ENCODE measurements around the gene AOPEP.

Gene AOPEP

GRCh38 chr9:94929369-94929756 is 202.9 kb downstream of the AOPEP start:
- no peaks in the 10 kb centered on the region for H4K20me1 ChIP-seq (ENCODE audit: insufficient read depth, low read length)
- no peaks in the 10 kb centered on the region for H3K27me3 ChIP-seq (ENCODE audit: low read depth, low read length)
- no peaks in the 10 kb centered on the region for H3K4me1 ChIP-seq (ENCODE audit: low read length)
- no peak overlapping the region for H3K9ac ChIP-seq (ENCODE audit: low read length)
- TF ChIP-seq EZH2phosphoT487 (IDR thresholded peaks at IDR 0.05; ENCODE audit: low read depth) (no peak), CTCF (IDR thresholded peaks at IDR 0.05; ENCODE audit: low read depth, low read length) (no peak)
- no peaks in the 10 kb centered on the region for H3K79me2 ChIP-seq (ENCODE audit: low read length)
- no peak overlapping the region for H3K4me2 ChIP-seq (ENCODE audit: low read length)
- no peaks in the 10 kb centered on the region for H3K9me3 ChIP-seq (ENCODE audit: insufficient read depth, low read length)
- H3K4me3 ChIP-seq (ENCODE audit: low read length), result no peak overlapping the region
- no peak overlapping the region for H2AFZ ChIP-seq (ENCODE audit: low read depth, low read length)
- no peaks in the 10 kb centered on the region for H3K36me3 ChIP-seq (replicated peaks; ENCODE audit: low read depth, low read length)
- no peak overlapping the region for H3K27ac ChIP-seq (ENCODE audit: low read length)

- H3K36me3 ChIP-seq (replicated peaks; ENCODE audit: low read depth, low read length), result no peaks in the 10 kb centered on the region
- no peaks in the 10 kb centered on the region for H3K4me1 ChIP-seq (ENCODE audit: low read length)
- H3K79me2 ChIP-seq (ENCODE audit: low read length), result no peaks in the 10 kb centered on the region
- H4K20me1 ChIP-seq (ENCODE audit: insufficient read depth, low read length), result no peaks in the 10 kb centered on the region
- no peaks in the 10 kb centered on the region for H3K27me3 ChIP-seq (ENCODE audit: low read depth, low read length)
- H3K9ac ChIP-seq (ENCODE audit: low read length), result no peak overlapping the region
- H3K27ac ChIP-seq (ENCODE audit: low read length), result no peak overlapping the region
- H2AFZ ChIP-seq (ENCODE audit: low read depth, low read length), result no peak overlapping the region
- no peak overlapping the region for H3K4me2 ChIP-seq (ENCODE audit: low read length)
- no peaks in the 10 kb centered on the region for H3K9me3 ChIP-seq (ENCODE audit: insufficient read depth, low read length)
- TF ChIP-seq EZH2phosphoT487 (IDR thresholded peaks at IDR 0.05; ENCODE audit: low read depth) (no peak), CTCF (IDR thresholded peaks at IDR 0.05; ENCODE audit: low read depth, low read length) (no peak)
- H3K4me3 ChIP-seq (ENCODE audit: low read length), result no peak overlapping the region
These were observed 204.6 kb downstream of the AOPEP start for GRCh38 chr9:94931036-94931633.

- H3K9me3 ChIP-seq (ENCODE audit: insufficient read depth, low read length), result no peaks in the 10 kb centered on the region
These were observed 205.2 kb downstream of the AOPEP start for GRCh38 chr9:94931740-94932139.

More at GRCh38 chr9:94931740-94932139, 205.2 kb downstream of the AOPEP start:
- TF ChIP-seq CTCF (IDR thresholded peaks at IDR 0.05; ENCODE audit: low read depth, low read length) (no peak), EZH2phosphoT487 (IDR thresholded peaks at IDR 0.05; ENCODE audit: low read depth) (no peak)
- Histone ChIP-seq H3K9ac (ENCODE audit: low read length) (no peak overlapping the region), H3K79me2 (ENCODE audit: low read length) (no peaks in the 10 kb centered on the region), H3K27me3 (ENCODE audit: low read depth, low read length) (no peaks in the 10 kb centered on the region), H3K36me3 (replicated peaks; ENCODE audit: low read depth, low read length) (no peaks in the 10 kb centered on the region), H2AFZ (ENCODE audit: low read depth, low read length) (no peak overlapping the region), H3K4me2 (ENCODE audit: low read length) (no peak overlapping the region), H3K4me1 (ENCODE audit: low read length) (no peaks in the 10 kb centered on the region), H3K27ac (ENCODE audit: low read length) (no peak overlapping the region), H4K20me1 (ENCODE audit: insufficient read depth, low read length) (no peaks in the 10 kb centered on the region), H3K4me3 (ENCODE audit: low read length) (no peak overlapping the region)

Measured in OCI-LY3 (cell line).